ENCODE measurements around the gene SFTPA2. TPM values are rescaled to one million over a fixed set of nuclear protein-coding genes. Genes with fewer than 3 reads are reported as not detected.
"Not testable (repeated sequence)": the region's sequence is repeated elsewhere in the genome, so short reads cannot be mapped to it uniquely, and the experiment has no call there.

SFTPA2 gene
- total RNA-seq, 1 donor from 2014 or later: not detected

GRCh38 chr10:79559726-79560125 lies 481 bp downstream of the SFTPA2 start:
- no peak for DNase-seq (ENCODE audit: low read depth in 2 of 2)

DNA sequence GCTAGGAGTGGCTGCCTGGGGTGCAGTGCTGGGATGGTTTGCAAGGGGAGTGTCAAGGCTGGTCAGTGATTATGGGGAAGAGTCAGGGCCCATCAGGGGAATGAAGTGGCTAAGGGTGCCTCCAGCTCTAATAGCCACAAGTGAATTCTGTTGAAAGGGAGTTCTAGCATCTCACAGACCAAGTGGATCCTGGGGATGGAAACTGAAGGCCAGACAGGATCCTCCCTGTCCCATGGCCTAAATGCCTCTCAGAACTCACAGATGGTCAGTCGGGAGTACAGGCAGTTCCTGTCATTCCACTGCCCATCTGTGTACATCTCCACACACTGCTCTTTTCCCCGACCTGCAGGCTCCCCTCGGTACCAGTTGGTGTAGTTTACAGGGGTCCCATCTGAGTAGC lies 3.2 kb downstream of the SFTPA2 start:
- not testable (repeated sequence) for DNase-seq (ENCODE audit: low read depth in 2 of 2)

DNA sequence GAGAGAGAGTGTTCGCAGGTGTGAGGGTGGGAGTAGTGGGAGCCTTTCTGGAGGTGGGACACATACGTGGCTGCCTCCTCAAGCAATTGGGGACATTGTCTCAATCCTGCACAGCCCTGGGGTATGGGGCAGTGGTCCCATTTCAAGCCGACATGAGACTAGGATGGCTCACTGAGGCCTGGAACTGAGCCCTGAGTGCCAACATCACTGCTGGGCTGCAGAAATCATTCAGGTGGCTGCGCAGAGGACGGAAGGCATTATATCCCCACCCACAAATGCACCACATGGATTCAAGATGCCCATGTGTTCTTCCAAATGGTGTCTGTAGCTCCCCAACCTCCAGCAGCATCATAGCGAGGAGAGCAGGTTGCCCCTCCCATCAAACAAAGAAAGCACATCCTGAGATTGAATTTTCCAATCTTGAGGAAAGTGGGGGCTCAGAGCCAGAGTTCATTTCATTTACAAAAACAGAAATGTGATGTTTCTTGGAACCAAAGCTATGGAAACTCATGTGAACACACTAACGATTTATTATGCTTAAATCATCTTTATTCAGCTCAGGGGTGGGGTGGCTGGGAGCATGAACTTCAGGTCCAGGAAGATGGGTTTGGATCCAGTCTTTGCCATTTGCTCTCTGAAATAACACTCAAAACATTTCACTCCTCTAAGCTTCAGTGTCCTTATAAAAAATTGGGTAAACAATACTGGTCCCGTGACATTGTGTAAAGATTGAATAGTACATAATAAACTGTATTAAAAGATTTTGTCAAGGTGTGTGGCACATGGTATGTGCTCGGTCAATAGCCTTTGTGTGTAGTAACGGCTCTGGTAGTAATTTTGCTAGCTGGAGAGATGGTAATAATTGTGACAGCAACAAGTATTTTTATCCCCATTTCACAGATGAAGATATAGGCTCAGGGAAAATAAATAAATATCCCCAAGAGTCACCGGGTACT lies 4.6 kb downstream of the SFTPA2 start:
- DNase-seq (ENCODE audit: low read depth in 2 of 2): no peak

DNA sequence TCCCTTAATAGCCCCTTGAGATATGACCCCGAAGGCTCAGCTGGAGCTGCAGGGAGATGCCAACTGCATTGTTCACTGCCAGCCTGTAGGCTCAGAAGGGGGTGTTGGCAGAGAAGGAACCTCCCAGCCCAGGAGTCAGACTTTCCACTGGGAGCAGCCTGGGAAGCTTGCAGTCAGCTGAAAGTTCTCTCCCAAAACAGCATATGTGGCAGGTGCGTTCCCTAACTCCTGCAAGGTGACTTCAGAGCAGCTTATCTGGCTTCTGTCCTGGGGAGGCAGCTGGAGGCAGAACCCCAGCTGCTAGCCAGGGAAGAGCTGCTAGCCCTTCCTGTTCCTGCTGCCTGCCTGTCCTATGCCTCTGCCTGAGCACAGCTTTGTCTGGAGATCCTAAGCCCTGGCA lies 8.1 kb downstream of the SFTPA2 start:
- DNase-seq (ENCODE audit: low read depth in 2 of 2): no peak

DNA sequence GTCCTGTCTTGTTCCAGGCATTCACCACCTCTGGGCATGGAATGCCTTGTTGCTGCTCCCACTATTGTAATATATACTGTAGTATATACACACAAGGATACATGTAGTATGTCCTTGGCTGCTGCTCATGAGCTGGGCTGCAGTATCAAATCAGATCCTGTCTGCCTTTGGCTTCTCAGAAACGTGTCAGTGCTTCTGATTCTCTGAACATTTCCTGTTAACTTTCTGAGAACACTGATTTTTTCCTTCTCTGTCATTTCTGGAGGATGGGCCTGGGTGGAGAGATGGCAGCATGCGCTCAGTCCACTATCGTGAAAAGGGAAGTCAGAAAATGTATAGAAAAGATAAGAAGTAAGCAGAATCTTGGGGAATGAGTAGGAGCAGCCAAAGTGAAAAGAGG lies 12.2 kb downstream of the SFTPA2 start:
- DNase-seq (ENCODE audit: low read depth in 2 of 2): no peak

DNA sequence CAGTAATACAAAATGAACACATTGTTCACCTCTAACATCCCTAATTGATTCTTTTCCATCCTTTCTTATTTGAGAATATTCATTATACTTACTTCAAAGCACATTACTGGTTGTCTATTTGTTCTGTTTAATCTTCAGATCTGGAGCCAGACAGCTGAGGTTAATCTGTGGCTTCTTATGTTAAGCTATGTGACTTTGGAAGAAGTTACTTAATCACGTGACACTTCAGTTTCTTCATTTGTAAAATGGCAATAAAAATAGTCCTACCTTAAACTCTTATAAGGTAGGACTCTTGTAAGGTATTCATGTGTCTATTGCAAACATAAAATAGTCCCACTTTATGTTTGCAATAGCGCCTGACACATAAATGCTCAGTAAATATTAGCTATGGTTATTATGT lies 13.1 kb downstream of the SFTPA2 start:
- not testable (repeated sequence) for DNase-seq (ENCODE audit: low read depth in 2 of 2)

DNA sequence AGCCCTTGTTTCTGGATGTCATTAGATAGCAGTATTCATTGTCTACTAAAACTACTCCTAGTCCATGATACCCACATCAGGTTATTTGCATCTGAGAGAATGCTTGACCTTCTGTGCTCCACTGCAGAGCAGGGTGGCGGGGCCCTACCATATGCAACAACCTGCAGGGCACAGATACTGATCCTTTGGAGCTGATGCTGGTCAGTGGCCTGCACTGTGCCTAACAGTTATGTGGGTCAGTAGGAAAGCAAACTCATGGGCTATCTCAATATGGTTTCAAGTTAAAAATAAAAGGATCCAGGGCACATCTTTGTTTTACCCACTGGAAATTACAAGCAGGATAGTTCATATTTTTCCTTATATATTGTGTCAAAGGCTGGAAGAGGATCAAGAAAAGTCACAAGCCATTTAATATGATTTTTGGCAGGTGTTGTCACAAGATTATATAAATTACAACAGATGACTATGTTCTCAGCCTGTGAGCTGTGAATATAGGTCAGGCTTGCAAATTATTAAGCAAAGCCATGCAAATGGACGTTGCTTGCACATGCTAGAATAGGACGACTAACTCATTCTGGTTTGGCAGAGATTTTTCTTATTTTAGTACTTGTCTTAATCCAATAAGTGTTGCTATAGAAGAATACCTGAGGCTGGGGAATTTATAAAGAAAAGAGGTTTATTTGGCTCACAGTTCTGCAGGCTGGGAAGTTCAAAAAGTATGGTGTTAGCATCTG lies 15.1 kb downstream of the SFTPA2 start:
- DNase-seq (ENCODE audit: low read depth in 2 of 2): not testable (repeated sequence)

- DNase-seq (ENCODE audit: low read depth in 2 of 2): not testable (repeated sequence)
These were observed 15.8 kb downstream of the SFTPA2 start for GRCh38 chr10:79544408-79544807.

- no peak for DNase-seq (ENCODE audit: low read depth in 2 of 2)
These were observed 17.6 kb downstream of the SFTPA2 start for GRCh38 chr10:79542626-79543025.

- DNase-seq (ENCODE audit: low read depth in 2 of 2): not testable (repeated sequence)
These were observed 19.3 kb downstream of the SFTPA2 start for GRCh38 chr10:79540930-79541329.

DNA sequence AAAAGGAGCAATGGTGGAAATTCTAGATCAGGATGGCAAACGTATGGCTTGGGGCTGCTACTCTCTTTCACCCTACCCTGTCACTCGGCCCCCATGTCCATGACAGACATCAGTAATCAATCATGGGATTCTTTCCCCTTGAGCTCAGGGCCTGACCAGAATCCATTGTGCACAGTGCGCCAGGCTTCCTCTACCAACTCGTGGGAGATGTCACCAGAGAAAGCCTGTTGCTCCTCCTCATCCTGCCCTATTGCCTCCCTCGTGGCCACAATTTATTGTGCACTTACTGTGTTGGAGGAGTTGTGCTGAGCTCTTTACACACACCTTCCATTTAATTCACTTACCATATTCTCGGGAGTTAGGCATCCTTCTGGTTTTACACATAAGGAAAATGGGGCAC lies 21.9 kb downstream of the SFTPA2 start:
- DNase-seq (ENCODE audit: low read depth in 2 of 2): not testable (repeated sequence)

DNA sequence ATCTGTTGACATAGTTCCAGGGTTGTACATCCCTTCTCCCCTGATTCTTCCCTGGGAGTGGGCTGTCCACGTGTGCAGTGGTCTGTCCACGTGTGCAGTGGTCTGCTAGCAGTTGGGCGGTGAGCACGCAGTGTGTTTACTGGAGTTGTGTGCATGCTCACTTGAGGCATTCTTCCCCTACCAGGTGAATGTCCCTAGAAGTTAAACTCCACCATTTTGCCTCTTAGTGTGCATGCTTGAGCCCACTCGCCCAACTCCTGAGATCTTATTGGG lies 26.4 kb downstream of the SFTPA2 start:
- not testable (repeated sequence) for DNase-seq (ENCODE audit: low read depth in 2 of 2)

GRCh38 chr10:79533142-79533902 lies 26.9 kb downstream of the SFTPA2 start:
- DNase-seq (ENCODE audit: low read depth in 2 of 2): not testable (repeated sequence)

GRCh38 chr10:79528261-79528660 lies 31.9 kb downstream of the SFTPA2 start:
- DNase-seq (ENCODE audit: low read depth in 2 of 2): not testable (repeated sequence)

- not testable (repeated sequence) for DNase-seq (ENCODE audit: low read depth in 2 of 2)
These were observed 35.0 kb downstream of the SFTPA2 start for GRCh38 chr10:79525049-79525710.

- DNase-seq (ENCODE audit: low read depth in 2 of 2): not testable (repeated sequence)
These were observed 36.9 kb downstream of the SFTPA2 start for GRCh38 chr10:79523157-79523853.

- not testable (repeated sequence) for DNase-seq (ENCODE audit: low read depth in 2 of 2)
These were observed 37.7 kb downstream of the SFTPA2 start for GRCh38 chr10:79522464-79522863.

GRCh38 chr10:79521751-79522150 lies 38.5 kb downstream of the SFTPA2 start:
- not testable (repeated sequence) for DNase-seq (ENCODE audit: low read depth in 2 of 2)

DNA sequence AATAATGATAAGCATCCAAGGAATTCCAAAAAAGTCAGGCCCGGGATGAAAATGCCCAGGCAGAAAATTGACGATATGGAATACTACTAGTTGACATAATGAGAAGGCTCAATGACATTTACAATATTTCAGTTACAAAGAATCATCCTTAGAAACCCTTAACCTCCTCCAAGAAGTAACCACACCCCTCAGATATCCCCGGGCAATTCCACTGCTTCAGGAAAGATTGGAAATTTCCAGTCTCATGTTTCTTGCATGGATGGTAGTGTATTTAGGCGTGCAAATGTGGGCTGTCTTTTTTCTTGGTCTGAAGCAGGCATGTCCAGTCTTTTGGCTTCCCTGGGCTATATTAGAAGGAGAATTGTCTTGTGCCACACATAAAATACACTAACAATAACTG lies 42.6 kb downstream of the SFTPA2 start:
- not testable (repeated sequence) for DNase-seq (ENCODE audit: low read depth in 2 of 2)

GRCh38 chr10:79516532-79517205 lies 43.5 kb downstream of the SFTPA2 start:
- not testable (repeated sequence) for DNase-seq (ENCODE audit: low read depth in 2 of 2)
